ENCODE results near the gene COX8A. TPM values are rescaled to one million over a fixed set of nuclear protein-coding genes. Genes with fewer than 3 reads are reported as not detected.

Gene COX8A
- total RNA-seq, 2 donors from 2014 or later, result 830 to 1,057 TPM

DNA sequence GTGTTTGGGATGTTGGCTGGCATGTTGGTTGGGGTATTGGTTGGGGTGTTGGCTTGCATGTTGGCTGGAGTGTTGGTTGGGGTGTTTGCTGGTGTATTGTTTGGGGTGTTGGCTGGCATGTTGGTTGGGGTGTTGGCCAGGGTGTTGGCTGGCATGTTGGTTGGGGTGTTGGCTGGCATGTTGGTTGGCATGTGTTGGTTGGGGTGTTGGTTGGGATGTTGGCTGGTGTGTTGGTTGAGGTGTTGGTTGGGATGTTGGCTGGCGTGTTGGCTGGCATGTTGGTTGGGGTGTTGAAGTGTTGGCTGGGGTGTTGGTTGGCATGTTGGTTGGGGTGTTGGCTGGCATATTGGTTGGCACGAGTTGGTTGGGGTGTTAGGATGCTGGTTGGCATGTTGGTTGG, 36.4 kb downstream of the COX8A start:
- H3K27me3 ChIP-seq, result no peaks in the 10 kb centered on the region
- TF ChIP-seq, protein P1, sequence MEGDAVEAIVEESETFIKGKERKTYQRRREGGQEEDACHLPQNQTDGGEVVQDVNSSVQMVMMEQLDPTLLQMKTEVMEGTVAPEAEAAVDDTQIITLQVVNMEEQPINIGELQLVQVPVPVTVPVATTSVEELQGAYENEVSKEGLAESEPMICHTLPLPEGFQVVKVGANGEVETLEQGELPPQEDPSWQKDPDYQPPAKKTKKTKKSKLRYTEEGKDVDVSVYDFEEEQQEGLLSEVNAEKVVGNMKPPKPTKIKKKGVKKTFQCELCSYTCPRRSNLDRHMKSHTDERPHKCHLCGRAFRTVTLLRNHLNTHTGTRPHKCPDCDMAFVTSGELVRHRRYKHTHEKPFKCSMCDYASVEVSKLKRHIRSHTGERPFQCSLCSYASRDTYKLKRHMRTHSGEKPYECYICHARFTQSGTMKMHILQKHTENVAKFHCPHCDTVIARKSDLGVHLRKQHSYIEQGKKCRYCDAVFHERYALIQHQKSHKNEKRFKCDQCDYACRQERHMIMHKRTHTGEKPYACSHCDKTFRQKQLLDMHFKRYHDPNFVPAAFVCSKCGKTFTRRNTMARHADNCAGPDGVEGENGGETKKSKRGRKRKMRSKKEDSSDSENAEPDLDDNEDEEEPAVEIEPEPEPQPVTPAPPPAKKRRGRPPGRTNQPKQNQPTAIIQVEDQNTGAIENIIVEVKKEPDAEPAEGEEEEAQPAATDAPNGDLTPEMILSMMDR (IDR thresholded peaks at IDR 0.05), result no peak
- peaks cover 0 to 20% of the 10 kb centered on the region in 2 donors for H3K4me1 ChIP-seq
- H3K4me3 ChIP-seq, result no peak overlapping the region
- no peak for DNase-seq (ENCODE audit: low spot score)
- no peak overlapping the region for H3K27ac ChIP-seq
- no peaks in the 10 kb centered on the region for H3K36me3 ChIP-seq
- no peaks in the 10 kb centered on the region for H3K9me3 ChIP-seq

DNA sequence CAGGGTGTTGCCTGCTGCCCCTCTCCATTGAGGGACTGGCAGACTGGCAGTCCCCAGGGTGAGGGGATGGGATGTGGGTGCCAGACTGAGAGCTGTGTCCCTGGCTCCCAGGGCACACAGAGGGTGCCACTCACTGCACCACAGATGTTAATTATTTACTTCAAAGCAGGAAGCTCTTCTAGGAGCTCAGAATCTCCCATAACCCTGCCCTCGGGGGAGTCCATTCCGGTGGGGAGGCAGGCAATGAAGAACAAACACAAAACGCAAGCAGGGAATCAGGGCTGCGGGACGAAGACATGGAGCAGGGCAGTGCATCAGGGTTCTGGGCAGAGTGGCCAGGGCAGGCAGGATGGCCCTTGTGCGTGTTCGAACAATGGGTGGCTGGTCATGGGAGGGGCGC, 37.0 kb downstream of the COX8A start:
- TF ChIP-seq, protein P1 (IDR thresholded peaks at IDR 0.05), result no peak
- H3K9me3 ChIP-seq, result no peaks in the 10 kb centered on the region
- H3K27ac ChIP-seq, result no peak overlapping the region
- H3K4me3 ChIP-seq, result no peak overlapping the region
- no peaks in the 10 kb centered on the region for H3K27me3 ChIP-seq
- no peaks in the 10 kb centered on the region for H3K36me3 ChIP-seq
- DNase-seq (ENCODE audit: low spot score), result no peak
- H3K4me1 ChIP-seq, result peaks cover 0 to 20% of the 10 kb centered on the region in 2 donors

DNA sequence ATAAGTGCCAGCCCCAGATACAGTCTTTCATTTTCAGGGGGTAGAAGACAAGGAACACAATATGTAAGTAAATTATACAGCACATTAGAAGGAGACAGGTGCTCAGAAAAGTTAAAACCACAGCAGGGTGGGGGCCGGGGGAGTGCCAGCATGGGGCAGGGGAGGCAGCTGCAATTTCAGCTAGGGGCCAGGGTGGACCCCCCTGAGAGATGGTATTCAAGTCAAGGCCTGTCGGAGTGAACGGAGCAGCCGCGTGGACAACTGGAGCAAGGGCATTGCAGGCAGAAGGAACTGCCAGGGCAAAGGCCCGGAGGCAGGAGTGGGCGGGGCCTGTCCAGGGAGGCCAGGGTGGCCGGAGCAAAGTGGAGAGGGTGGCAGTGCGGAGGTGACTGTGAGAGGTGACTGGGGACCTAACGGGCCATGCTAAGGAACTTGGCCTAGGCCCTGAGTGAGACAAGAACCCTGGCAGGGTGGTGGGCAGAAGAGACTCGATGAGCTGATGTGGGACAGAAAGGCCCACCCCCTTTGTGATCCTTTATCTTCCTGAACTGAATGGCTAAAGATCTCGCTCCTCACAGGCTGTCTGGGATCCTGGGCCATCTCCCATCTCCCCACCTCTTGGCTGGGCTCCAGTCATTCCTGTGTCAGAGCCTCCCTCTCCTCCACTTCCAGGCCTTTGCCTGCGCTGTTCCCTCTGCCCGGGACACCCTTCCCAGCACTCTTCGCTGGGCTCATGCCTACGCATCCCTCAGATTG, 38.9 kb downstream of the COX8A start:
- H3K27ac ChIP-seq, result no peak overlapping the region
- no peaks in the 10 kb centered on the region for H3K27me3 ChIP-seq
- no peaks in the 10 kb centered on the region for H3K9me3 ChIP-seq
- H3K36me3 ChIP-seq, result no peaks in the 10 kb centered on the region
- H3K4me1 ChIP-seq, result peaks cover 0 to 7% of the 10 kb centered on the region in 2 donors
- H3K4me3 ChIP-seq, result no peak overlapping the region
- no peak for DNase-seq (ENCODE audit: low spot score)
- TF ChIP-seq, protein P1 (IDR thresholded peaks at IDR 0.05), result no peak

DNA sequence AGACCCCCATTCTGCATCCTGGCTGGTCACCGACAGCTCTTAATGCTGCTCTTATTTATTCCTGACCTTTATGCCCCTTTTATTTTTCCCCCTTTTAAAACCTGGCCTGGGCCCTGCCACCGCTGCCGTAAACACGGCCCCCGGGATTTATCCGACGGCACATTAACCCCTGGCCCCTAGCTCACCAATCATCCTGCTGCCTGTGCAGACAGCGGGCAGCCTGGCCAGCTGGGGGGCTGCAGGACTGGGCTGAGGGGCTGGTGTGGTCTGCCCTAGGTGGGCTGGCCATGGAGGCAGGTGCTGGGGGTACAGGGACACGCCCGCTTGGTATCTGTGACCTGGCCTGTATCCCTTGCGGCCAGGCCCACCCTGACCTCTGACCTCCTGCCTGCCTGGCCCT, 39.9 kb downstream of the COX8A start:
- peaks cover 0 to 16% of the 10 kb centered on the region in 2 donors for H3K4me1 ChIP-seq
- no peaks in the 10 kb centered on the region for H3K36me3 ChIP-seq
- TF ChIP-seq, protein P1 (IDR thresholded peaks at IDR 0.05), result no peak
- H3K9me3 ChIP-seq, result no peaks in the 10 kb centered on the region
- no peak overlapping the region for H3K4me3 ChIP-seq
- H3K27ac ChIP-seq, result no peak overlapping the region
- H3K27me3 ChIP-seq, result no peaks in the 10 kb centered on the region
- DNase-seq (ENCODE audit: low spot score), result no peak

DNA sequence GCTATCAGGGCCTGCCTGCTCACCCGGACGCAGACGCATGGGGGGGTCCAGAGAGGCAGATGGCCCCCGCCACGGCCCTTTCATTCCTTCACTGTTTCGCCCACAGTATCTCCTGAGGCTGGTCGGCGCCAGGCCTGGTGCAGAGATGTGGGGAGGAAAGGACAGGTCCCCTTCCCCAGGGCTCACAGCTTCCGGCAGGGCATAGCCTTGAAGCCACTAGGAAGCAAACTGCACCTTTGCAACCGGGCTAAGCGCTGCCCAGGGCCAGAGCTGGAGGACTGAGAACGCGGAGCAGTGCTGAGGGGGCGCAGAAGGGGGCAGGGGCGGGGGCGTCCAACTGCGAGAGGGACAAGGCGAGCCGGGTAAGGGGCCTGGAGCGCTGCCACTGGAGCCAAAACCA, 41.1 kb downstream of the COX8A start:
- H3K4me3 ChIP-seq, result no peak overlapping the region
- H3K27me3 ChIP-seq, result no peaks in the 10 kb centered on the region
- no peak overlapping the region for H3K27ac ChIP-seq
- H3K9me3 ChIP-seq, result no peaks in the 10 kb centered on the region
- no peaks in the 10 kb centered on the region for H3K36me3 ChIP-seq
- TF ChIP-seq, protein P1 (IDR thresholded peaks at IDR 0.05), result no peak
- DNase-seq (ENCODE audit: low spot score), result no peak
- peaks cover 0 to 20% of the 10 kb centered on the region in 2 donors for H3K4me1 ChIP-seq

All from right atrium auricular region (tissue), 2 donors.